ENCODE results near the gene USE1.

The USE1 gene

DNA sequence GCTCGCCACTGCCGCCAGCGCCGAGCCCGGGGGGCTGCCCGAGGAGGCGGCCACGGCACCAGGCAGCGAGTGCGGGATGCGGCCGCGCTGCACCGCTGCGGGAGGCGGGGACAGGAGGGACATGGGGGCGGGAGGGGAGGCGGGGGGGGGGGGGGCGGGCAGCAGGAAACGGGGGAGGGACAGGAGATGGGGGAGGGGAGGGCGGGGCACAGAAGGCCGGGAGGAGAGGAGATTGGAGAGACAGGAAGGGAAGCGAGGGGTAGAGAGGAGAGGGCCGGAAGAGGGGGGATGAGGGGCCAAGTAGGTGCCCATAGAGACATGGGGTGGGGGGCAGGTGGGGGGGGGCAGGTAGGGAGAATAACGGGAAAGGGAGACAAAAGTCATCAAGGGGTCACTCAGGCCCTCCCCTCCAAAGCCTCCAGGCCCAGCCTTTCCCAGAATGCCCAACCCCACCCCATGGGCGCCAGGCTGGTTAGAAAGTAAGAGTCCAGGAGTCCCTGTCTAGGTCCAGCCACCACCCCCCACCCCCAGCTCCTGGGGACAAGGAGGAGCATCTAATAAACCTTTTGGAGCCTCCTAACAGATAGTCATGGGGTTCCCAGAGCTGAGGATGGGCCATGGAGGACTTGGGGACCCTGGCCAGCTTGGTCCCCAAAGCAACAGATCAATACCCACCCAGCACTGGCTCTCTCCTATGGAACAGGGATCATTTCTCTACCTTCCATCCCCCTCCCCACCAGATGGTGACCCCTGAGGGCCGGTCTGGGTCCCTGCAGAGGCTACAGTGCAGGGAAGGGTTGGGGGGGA lies 21.0 kb downstream of the USE1 start:
- peak; percentile 6 for DNase-seq

DNA sequence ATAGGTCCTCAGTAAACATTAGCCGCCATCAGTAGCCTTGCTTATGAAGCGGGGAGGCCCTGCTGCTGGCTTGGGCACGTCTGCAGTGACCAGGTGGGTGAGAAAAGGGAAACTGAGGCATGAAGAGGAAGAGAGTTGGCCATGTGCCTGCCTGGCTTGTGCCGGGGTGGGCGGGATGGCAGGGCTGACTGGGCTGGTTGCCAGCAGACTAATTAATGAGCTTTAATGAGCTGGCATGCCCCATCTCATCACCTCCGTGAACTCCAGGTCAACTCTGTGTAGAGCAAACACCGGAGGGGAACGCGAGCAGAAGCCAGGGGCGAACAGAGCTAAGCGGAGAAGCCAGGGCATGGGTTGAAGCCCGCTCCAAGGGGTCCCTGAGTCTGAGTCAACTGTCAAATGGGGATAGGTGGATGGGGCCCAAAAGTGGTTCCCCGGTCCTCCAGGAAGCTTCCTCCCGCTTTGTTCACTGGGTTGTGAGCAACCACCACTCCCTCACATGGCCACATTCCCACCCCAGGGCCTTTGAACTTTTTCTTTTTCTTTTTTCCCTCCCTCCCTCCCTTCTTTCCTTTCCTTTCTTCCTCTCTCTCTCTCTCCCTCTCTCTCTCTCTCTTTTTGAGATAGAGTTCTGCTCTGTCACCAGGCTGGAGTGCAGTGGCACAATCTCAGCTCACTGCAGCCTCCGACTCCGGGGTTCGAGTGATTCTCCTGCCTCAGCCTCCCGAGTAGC lies 21.8 kb downstream of the USE1 start:
- DNase-seq = no peak

DNA sequence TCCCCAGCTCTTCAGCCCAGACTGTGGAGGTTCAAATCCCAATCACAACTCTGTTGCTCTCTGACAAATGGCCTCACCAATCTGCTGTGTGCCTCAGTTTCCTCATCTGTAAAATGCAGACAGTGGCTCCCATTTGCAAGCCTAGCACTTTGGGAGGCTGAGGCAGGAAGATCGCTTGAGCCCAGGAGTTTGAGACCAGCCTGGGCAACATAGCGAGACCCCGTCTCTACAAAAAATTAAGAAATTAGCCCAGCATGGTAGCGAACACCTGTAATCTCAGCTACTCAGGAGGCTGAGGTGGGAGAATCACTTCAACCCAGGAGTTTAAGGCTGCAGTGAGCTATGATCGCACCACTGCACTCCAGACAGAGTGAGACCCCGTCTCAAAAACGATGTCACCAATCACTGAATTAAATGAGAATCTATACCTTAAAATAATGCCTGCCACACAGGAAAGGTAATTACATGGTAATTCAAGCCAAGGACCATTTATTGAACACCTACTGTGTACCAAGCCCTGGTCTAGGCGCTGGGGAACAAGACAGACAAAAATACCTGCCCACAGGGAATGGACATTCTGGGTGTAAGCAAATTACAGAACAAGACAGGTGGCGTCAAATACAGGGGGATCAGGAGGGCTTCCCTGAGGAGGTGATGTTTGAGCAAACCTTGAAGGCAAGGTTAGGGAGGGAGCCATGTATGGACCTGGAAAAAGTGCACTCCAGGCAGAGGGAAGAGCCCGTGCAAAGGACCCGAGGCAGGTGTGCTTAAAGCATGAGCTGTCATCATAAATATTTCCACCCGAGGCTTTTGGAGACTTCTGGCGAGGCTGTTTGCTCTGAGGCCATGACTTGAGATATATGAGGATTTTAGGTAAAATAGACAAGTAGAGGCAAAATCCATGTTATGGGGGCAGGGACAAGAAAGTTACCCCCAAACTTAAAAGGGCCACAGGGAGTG lies 22.9 kb downstream of the USE1 start:
- DNase-seq = no peak

DNA sequence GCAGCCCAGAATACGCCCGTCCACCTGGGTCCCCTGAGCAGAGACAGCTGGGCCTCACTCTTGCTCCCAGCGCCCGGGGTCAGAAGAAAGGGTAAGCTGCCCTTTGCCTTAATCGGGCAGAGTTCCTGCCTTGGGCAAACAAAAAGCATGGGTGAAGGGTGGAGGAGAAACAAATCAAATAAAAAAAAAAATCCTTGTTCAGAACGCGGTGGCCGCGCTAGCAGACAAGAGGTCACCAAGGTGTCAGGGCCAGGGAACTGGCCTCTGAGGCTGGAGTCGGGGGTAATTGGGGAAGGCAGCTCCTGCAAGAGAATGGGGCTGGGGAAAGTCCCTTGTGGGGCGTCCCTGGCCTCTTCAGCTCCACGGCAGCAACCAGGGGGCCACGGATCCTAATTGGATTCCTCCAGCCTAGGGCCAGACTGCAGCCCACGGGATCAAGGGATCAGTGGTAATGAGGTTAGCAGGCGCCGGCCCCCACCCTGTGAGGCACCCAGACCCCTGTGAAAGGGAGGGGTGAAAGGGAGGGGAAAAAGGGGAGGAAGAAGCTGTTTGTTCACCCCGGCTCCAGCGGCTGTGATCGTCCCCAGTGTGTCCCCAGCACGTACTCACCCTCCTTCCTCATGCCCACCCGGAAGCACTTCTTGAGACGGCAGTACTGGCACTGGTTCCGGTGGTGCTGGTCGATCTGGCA lies 25.1 kb downstream of the USE1 start:
- DNase-seq = no peak

DNA sequence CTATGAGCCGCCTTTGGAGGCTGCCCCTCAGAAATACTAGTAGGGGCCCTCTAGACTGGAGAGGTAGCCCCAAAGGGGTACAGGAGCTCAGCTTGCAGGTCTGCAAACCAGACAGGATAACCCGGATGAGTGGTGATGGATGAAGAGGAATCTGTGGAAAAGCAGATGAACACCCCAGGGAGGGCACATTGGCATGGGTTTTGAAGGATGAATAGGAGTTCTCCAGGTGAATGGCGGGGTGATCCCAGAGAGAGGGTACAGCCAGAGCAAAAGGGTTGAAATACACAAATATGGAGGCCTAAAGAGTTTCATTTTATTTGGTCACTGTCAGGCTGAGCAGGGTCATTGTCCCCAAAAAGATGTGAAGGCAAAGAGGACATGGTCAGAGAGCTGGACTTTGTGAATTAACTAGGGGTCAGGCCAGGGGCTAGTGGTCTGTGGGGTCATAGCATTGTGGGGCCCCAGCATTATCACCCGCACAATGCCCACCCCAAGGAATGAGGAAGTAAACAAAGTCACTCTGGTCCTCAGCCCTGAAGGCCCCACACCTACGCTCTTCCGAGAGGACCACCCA lies 25.8 kb downstream of the USE1 start:
- no peak for DNase-seq

DNA sequence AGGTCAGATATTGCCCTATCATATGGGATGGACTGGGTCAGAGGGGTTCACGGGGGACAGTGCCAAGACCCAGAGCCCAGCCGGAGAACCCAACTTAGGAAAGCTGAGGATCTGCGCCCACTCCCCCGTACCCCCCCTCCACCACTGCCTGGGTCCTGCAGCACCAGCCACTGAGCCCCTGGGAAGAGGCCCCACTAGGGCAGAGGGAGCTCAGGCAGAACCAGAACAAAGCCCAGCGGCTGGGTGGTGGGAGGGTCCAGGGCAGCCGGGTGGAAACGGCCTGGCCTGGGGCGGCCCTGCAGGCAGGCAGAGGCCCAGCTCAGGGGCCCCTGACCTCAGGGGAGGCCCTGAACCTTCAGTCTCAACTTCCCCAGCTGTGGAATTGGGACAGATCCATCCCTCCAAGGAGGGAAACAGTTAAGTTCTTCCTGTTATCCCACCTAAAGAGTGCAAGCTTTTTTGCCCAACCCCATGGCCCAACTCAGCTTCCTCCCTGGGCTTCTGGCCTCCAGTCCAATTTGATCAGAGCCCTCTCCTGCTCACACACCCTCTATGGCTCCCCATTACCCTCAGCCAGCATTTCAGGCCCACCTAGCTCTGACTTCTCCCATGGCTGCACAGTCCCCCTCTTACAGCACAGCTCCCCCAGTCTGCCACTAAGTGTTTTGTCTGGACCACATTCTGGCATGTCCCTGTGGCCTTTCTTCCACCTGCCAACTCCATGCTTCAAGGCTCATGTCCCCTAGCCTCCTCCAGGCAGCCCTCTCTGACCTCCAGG lies 27.5 kb downstream of the USE1 start:
- DNase-seq = no peak

DNA sequence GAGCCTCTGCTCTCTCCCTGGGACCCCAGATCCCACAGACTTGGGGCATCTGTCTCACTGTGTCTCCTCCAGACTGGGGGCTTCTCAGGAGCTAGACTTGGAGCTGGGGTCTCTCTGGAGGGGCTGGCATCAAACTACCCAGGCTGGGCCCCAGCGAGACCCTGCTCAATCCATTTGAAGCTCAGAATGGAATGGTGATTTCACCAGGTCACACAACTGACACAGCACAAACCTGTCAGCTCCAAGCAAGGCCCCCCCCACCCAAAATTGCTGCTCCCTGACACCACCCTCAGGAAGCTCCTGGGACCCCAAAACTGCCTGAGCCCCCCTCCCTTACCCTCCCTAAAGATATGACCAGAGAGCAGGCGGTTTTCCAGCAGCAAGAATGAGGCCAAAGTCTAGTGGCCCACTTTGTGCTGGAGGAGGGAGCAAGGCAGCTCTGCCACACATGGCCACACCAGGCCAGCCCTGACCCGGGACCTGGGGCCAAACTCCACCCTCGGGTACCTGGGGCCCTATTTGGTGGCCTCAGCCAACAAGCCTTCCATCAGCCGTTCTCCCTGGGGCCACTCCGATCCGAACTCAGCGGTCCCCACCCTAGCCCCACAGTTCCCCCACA lies 28.2 kb downstream of the USE1 start:
- DNase-seq = no peak

DNA sequence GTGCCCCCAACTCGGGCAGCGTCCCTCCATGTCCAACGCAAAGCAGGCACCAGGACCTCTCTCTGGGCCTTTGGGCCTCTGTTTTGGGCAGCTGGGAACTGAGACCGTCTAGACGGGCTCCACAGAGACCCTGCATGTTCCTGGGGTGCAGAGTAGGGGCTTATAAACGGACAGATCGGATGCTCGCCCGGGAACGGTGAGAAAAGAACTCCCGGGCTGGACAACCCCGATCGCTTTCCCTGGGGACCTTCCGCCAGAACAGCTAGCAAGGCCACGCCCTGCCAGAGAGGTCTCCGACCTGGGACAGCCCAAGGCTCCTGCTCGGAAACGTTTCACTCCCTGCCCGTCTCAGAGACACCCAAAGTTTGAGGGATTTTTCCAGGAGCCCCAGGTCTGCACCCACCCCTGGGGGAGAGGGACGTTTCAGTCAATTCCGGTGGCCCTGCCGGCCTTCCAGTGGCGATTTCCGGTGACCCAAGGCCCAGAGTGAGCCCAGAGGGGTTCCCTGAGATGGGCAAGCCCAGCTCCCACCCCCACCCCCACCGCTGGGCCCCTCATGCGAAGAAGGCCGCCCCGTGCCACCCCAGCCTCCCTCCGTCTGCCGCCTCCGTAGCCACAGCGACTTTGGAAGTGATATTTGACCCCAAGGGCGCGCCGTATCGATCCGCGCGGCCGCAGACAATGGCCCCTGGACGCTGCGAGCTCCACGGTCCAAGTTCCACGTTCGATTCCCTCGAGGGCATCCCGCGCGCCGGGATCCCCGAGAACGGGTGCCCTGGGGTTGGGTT lies 28.9 kb downstream of the USE1 start:
- DNase-seq = no peak

DNA sequence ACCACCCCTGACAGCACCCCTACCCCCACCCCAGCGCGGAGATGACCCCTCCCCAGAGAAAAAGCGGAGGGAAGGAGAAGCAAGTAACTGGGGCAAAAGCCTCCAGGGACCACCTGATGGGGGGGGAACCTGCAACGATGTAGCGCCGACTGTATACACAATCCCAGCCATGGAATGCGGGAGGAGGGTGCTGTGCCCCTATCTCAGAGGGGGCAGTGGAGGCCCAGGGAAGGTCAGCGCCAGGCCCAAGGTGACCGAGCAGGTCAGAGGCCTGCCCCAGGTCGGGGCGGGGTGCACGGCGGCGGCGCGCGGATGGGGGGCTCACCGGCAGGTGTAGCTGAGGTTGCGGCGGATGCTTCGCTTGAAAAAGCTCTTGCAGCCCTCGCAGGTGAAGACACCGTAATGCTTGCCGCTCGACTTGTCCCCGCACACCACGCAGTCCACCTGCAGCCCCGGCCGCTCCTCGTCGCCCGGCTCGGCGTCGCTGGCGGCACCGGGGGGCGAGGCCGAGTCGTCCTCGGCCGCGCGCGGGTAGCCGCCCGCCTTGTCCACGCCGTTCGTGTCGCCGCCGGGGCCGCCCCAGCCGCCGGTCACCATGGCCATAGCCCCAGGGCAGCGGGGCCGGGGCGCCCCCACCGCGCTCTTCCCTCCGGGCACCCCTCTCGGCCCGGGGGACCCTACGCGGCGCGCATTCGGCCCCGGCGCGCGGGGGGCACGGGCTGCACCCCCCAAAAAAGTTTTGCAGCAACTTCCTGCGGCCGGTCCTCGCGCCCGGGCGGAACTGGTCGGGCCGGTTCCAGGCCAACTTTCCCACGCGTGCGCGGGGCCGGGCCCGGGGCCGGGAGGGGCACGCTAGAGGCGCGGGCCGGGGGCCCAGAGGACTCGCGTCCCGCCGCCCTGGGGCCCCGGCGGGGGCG lies 29.7 kb downstream of the USE1 start:
- no peak for DNase-seq

DNA sequence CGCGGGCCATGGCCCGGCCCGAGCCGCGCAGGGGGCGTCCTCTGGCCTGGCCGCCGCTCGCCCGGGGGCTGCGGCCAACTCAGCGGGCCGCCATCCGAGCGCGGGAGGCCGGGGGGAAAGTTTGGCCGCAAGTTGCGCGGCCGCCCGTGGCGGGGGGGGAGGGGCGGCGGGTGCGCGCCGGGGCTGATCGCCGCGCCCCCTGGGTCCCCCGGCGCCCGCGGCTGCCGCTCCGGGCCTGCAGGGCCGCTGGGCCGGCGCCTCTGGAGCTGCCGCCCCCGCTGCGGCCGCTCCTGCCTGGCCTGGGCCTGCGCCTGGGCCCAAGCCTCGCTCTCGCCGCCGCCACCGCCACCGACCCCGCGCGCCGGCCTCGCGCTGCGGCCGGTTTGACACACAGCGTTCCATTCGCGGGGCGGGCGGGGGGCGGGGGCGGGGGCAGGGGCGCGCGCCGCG lies 30.4 kb downstream of the USE1 start, which contains the start of gene NR2F6:
NR2F6 (minus strand) TSS at position 385 of the 450 bp plus-strand sequence. CDS start 699 bp downstream, outside the sequence.
- no peak for DNase-seq

DNA sequence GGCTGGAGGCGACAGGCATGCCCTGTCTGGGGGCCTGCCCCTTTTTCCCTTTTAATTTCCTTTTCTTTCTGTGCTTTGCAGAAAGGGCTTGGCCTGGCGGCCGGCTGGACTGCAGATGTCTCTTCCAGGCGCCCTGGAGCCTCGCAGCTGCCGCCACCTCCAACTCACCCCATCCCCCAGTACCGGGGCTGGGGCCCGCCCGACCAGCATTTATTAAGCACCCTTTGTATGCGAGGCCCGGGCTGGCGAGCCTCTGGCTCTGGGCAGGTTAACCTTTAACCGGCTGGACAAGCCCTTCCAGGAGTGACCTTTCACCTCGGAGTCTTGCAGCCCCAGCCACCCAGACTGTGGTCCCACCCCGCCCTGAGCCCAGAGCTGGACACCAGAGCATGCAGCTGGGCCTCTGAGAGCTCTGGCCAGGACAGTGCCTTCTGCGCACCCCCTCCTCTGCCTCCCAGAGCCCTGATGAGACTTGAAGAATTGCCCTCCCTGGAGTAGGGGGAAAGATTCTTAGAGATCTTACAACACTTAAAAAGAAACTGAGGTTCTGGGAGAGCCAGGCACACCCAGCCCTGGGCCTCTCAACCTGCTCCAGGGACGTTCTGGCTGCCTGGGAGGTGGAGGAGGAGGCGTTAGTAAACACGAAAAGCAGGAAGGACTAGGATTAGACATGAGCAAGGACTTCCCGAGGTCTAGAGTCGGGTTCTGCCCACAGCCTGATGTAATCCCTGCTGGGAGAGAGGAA lies 31.7 kb downstream of the USE1 start:
- DNase-seq = no peak

DNA sequence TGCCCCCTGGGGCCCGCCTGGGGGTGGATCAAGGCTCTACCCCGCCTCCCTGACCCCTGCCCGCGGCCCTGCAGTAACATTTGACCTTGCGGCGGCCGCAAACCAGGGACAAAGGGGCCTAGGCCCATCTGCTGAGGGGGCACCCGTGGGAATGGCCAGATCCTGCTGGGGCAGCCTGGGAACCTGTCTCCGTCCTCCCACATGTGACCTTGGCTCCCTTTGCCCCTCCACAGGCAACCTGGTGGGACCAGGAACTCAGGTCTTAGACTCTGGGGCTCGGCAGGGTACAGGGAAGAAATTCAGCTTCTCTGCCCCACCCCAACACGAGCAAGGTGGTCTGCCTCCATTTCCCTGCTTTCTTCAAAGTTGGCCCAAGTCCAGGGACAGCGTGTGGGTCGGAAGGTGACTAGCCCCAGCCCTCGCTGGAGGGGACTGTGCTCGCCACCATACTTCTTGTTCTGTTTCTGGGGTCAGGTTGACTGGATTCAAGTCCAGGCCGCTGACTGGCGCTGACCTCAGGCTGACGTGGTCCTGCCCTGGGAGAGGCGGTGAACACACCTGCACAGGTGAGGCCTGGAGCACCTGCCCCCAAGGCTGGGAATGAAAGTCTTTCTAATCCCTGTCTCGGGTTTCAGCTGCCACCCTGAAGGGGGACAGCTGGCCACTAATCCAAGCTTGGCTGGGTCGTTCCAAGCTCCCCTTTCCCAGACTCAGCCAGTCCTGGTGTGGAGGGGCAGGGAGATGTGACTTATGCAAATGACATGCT lies 33.0 kb downstream of the USE1 start:
- no peak for DNase-seq

DNA sequence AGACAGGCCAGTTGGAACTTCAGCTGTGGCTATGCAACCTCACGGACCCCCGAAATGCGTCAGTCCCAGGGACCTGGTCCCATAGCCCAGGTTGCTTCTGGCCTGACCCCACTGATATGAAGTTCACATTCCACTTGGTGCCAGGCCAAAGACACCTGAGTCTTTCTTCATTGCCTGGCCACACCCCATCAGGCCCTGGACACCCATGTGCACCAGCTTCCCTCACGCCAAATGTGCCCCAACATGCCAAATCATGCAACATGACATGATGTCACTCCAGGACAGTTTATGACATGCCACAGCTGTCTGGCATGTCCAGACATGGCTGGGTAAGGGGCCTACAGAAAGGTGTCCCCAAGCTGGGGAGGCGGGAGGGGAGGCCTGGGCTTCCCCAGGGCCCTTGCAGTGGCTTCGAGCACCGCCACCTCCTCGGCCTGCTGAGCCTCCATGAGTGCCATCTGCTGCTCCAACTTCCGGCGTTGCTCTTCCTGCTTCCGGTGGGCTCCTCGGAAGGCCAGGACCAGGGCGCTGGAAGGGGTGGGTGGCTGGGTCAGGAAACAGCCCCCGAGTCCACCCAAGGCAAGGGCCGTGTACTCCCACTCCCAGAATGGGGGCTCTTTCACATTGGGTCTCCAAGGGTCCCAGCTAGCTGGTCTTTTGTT lies 34.9 kb downstream of the USE1 start:
- no peak for DNase-seq

DNA sequence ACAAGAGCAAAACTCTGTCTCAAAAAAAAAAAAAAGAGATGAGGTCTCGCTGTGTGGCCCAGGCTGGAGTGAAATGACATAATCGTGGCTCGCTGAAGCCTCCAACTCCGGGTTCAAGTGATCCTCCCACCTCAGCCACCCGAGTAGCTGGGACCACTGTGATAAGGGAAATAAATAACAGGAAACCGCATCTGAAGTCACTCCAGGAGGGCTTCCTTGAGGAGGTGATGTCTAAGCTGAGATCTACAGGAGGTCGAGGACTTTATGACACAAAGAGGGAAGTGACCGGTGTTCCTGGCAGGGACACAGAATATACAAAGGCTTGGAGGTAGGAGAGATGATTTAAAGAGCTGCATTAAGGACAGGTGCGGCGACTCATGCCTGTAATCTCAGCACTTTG lies 39.5 kb downstream of the USE1 start:
- DNase-seq = no peak

DNA sequence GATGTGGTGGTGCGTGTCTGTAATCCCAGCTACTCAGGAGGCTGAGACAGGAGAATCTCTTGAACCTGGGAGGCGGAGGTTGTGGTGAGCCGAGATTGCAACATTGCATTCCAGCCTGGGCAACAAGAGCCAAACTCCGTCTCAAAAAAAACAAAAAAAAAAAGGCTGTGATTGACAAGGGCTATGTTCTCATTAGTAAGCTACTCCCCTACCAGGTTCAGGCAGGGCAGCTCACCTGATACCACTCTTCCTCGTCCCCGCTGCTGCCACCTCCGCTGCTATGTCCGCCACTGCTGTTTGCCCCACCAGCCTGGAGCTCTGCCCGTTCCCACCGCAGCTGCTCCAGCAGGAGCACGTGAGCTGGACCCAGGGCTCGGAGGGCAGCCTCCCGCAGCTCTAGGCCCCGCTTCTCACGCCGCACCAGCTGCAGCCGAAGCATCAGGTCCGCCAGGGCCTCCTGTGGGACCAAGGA lies 40.0 kb downstream of the USE1 start:
- DNase-seq = no peak

DNA sequence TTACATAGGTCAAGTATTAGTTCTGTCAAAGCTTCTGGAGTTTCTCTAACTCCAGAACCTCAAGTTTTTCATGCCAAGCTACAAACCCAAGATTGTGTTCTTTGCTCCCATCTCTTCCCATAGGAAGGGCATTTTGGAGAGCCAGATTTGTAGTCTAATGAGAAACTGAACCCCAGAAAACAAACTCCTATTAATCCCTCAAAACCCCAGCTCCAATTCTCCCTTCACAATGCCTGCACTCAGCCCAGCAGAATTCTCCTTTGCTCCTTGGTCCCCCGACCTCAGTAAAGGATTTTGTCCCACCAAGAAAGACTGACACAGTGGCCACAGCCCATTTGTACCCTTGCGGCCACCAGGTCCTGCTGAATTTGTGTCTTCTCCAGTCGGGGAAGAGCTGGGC lies 41.0 kb downstream of the USE1 start:
- no peak for DNase-seq
